Fibroblast of lung (primary cell): ENCODE measurements around the gene RMRP.
"Not testable (repeated sequence)": the region's sequence is repeated elsewhere in the genome, so short reads cannot be mapped to it uniquely, and the experiment has no call there.

Source experiments
- CTCF ChIP-seq, 2 donors: IDR thresholded peaks in 1 of 2; conservative IDR thresholded peaks in 1 of 2; 1 replicate in 1 of 2; 2 replicates in 1 of 2; pipeline ENCODE4 v1.5.1; 2011 to 2012; ENCODE audit warnings: low read length in 2 of 2, control low read depth in 1 of 2, inconsistent platforms in 1 of 2, low read depth in 1 of 2, mild to moderate bottlenecking in 1 of 2
- EZH2 ChIP-seq: IDR thresholded peaks from 2 replicates; pipeline ENCODE4 v1.5.1; 2012; ENCODE audit warnings: low read length, control low read depth, mild to moderate bottlenecking; ENCODE audit errors: missing control alignments

GRCh38 chr9:35645736-35646135 is 12.1 kb downstream of the RMRP start:
- TF ChIP-seq CTCF (conservative IDR thresholded peaks at IDR 0.05 in 1 of 2, IDR thresholded peaks at IDR 0.05 in 1 of 2; ENCODE audit: low read depth in 1 of 2, low read length in 2 of 2); EZH2: not testable (repeated sequence)
